K562 (cell line): ENCODE results near the gene CD164. TPM values are rescaled to one million over a fixed set of nuclear protein-coding genes. Genes with fewer than 3 reads are reported as not detected.

Experiments used
- BACH1 ChIP-seq: fragments of 200-800 bp; sonication (Bioruptor generic); IDR thresholded peaks from 2 replicates; pipeline ENCODE4 v1.6.1; 2016; ENCODE audit warnings: missing genetic modification characterization, missing compliant biosample characterization
- BCOR ChIP-seq: fragments of 450-650 bp; IDR thresholded peaks from 2 replicates; pipeline ENCODE4 v1.6.1; 2016
- CREM ChIP-seq: IDR thresholded peaks from 2 replicates; pipeline ENCODE4 v1.6.1; 2014; ENCODE audit warnings: antibody characterized with exemption, low read depth
- CXXC5 ChIP-seq: fragments of 250-450 bp; sonication (Bioruptor Pico); IDR thresholded peaks from 2 replicates; pipeline ENCODE4 v1.8.0; 2022; ENCODE audit warnings: inconsistent platforms, mild to moderate bottlenecking, moderate library complexity
- EHMT2 ChIP-seq: fragments of 450-650 bp; IDR thresholded peaks from 2 replicates; pipeline ENCODE4 v1.6.1; 2018; ENCODE audit warnings: antibody characterized with exemption
- FOXK2 ChIP-seq, 2 experiments: fragments of 450-650 bp; IDR thresholded peaks in 1 of 2; conservative IDR thresholded peaks in 1 of 2; 2 replicates each; pipeline ENCODE4 v1.6.1; 2016; ENCODE audit warnings: low read depth in 2 of 2, mild to moderate bottlenecking in 1 of 2
- GABPB2 ChIP-seq: fragments of 250-450 bp; sonication (Bioruptor Pico); conservative IDR thresholded peaks from 2 replicates; pipeline ENCODE4 v1.5.1; 2021; ENCODE audit warnings: mild to moderate bottlenecking
- GTF2A2 ChIP-seq: IDR thresholded peaks from 2 replicates; pipeline ENCODE4 v1.6.1; 2016; ENCODE audit warnings: mild to moderate bottlenecking, missing genetic modification characterization, missing compliant biosample characterization
- GTF2F1 ChIP-seq: IDR thresholded peaks from 2 replicates; pipeline ENCODE4 v1.6.1; 2011; ENCODE audit warnings: low read depth, low read length, improper control_type of control experiment
- HIVEP1 ChIP-seq: fragments of 250-450 bp; sonication (Bioruptor Pico); IDR thresholded peaks from 2 replicates; pipeline ENCODE4 v1.4.0; 2020; ENCODE audit warnings: mild to moderate bottlenecking
- MCM7 ChIP-seq, 2 experiments: fragments of 450-650 bp; IDR thresholded peaks; 2 replicates each; pipeline ENCODE4 v1.6.1; 2016 to 2018
- NCOA4 ChIP-seq: fragments of 450-650 bp; IDR thresholded peaks from 2 replicates; pipeline ENCODE4 v1.6.1; 2018; ENCODE audit warnings: mild to moderate bottlenecking; ENCODE audit not compliant: partially characterized antibody
- PHF20 ChIP-seq: fragments of 450-650 bp; IDR thresholded peaks from 2 replicates; pipeline ENCODE4 v1.6.1; 2018; ENCODE audit not compliant: partially characterized antibody
- RCOR1 ChIP-seq, 2 experiments: IDR thresholded peaks; 2 replicates each; pipeline ENCODE4 v1.6.1; 2012; ENCODE audit warnings: low read depth in 2 of 2, low read length in 2 of 2, borderline replicate concordance in 1 of 2, improper control_type of control experiment in 1 of 2
- SMAD3 ChIP-seq: fragments of 450-650 bp; formaldehyde crosslinking; conservative IDR thresholded peaks from 2 replicates; pipeline ENCODE4 v1.4.0; 2020; ENCODE audit warnings: mild to moderate bottlenecking
- TAL1 ChIP-seq: fragments of 450-650 bp; IDR thresholded peaks from 2 replicates; pipeline ENCODE4 v1.6.1; 2016; ENCODE audit warnings: mild to moderate bottlenecking
- THRA ChIP-seq: fragments of 450-650 bp; IDR thresholded peaks from 2 replicates; pipeline ENCODE4 v1.6.1; 2017; ENCODE audit warnings: mild to moderate bottlenecking, moderate library complexity
- U2AF2 ChIP-seq: fragments of 200-400 bp; formaldehyde crosslinking; optimal IDR thresholded peaks from 2 replicates; pipeline ENCODE3; 2017; ENCODE audit warnings: low read depth, mild to moderate bottlenecking, low read length
- WHSC1 ChIP-seq: IDR thresholded peaks from one replicate; pipeline ENCODE4 v1.6.1; 2012; ENCODE audit warnings: low read length, control low read depth, inconsistent platforms
- ZC3H8 ChIP-seq: fragments of 450-650 bp; IDR thresholded peaks from 2 replicates; pipeline ENCODE4 v1.6.1; 2017
- ZNF445 ChIP-seq: fragments of 250-450 bp; sonication (Bioruptor Pico); IDR thresholded peaks from 2 replicates; pipeline ENCODE4 v1.4.0; 2020; ENCODE audit warnings: low read depth, mild to moderate bottlenecking, moderate library complexity
- polyA plus RNA-seq, 8 experiments: library from polyadenylated mRNA; depleted of rRNA in 4 of 8; stranded (reverse) in 5 of 8; unstranded in 3 of 8; fragments of >200 nt; fragmentation: Nextera tagmentation in 2 of 8; fragmentation: Illumina TruSeq in 1 of 8; extraction: Ambion mirVana in 2 of 8; extraction: Trizol in 1 of 8; gene quantifications; 2 replicates each; pipeline versions ENCODE4 v1.2.1 to v1.2.3, GENCODE V29; 2011 to 2014; ENCODE audit warnings: inconsistent platforms in 1 of 8, missing spikeins in 1 of 8
- total RNA-seq, 7 experiments: library from RNA; depleted of rRNA in 6 of 7; stranded (reverse); fragments of >200 nt in 6 of 7; fragmentation: Illumina TruSeq in 2 of 7; extraction: Trizol in 2 of 7; gene quantifications; 2 replicates each; pipeline versions ENCODE4 v1.2.1 to v1.2.3, GENCODE V29; 2011 to 2021; ENCODE audit warnings: low replicate concordance in 1 of 7
- TF ChIP-seq, protein P1 (sequence below): fragments of 450-650 bp; IDR thresholded peaks from one replicate; pipeline ENCODE4 v1.6.1; 2018; ENCODE audit warnings: mild to moderate bottlenecking, moderate library complexity; ENCODE audit not compliant: partially characterized antibody
- TF ChIP-seq, protein P2 (sequence below), 3 experiments: fragments of 200-800 bp in 1 of 3; fragments of 250-450 bp in 1 of 3; fragments of 450-650 bp in 1 of 3; sonication (Bioruptor Pico) in 1 of 3; sonication (Bioruptor generic) in 1 of 3; formaldehyde crosslinking in 1 of 3; IDR thresholded peaks; 2 replicates each; pipeline versions ENCODE4 v1.6.1 to v1.8.0; 2016 to 2022; ENCODE audit warnings: mild to moderate bottlenecking in 2 of 3, missing genetic modification characterization in 2 of 3, missing compliant biosample characterization in 1 of 3, moderate library complexity in 1 of 3
- TF ChIP-seq, protein P3 (sequence below): fragments of 250-450 bp; sonication (Bioruptor Pico); IDR thresholded peaks from 2 replicates; pipeline ENCODE4 v1.5.0; 2021

CD164 gene
- total and polyA plus RNA-seq, 9 of the 15 experiments (the other 6 are each of a cell fraction or from before 2014, with no cell fraction given), result 79.5 to 317 (median 165) TPM

DNA sequence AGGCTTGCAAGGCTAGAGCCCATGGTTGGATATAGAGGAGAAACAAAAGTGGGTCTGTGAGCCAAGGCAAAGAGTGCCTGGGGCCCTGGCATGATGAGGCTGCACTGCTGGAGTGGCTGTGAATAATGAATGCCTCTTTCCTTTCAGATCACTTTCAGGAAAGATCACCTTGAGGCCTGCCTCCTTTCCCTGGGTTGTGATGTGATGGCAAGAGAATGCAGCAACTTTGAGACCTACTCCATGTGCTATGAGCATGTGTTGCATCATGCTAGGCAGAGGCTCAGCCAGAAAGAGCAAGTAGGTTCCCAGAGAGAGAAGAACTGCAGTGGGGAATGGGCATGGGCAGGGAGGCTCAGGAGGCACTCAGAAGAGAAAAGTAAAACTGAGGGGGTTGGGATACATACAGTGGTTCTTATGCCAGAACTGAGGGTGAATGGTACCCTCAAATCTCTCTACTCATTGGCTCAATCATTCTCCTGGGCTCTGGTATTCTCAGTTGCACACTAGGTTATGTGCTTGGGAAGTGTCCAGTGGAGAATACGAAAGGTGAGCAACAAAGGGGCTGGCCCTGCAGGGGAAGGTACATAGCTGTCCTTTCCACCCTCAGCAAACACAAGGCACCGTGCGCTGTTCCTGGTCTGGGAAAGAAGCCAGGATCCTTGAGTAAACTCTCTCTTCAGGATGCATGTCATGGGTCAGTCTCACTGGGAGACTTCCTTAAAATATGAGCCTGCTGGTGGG lies 45.9 kb downstream of the CD164 start (continued):
- TF ChIP-seq THRA (no peak), GTF2A2 (tag) (no peak), CXXC5 (CRISPR knock-in tag) (peak; percentile 77), EHMT2 (no peak), SMAD3 (CRISPR knock-in tag) (0 out of 2 replicates have a peak, but pooled peaks have one; percentile 18), MCM7 (IDR thresholded peaks at IDR 0.05) (no peak), ZC3H8 (no peak), RCOR1 (IDR thresholded peaks at IDR 0.05; ENCODE audit: borderline replicate concordance in 1 of 2, low read depth in 2 of 2, low read length in 2 of 2) (0 out of 4 replicates have a peak, but pooled peaks of 1 of the 2 experiments have one; percentile 12), GTF2F1 (no peak), PHF20 (no peak), BCOR (no peak; the same call in 1 of the 2 replicates), FOXK2 (conservative IDR thresholded peaks at IDR 0.05 in 1 of 2, IDR thresholded peaks at IDR 0.05 in 1 of 2; ENCODE audit: low read depth in 2 of 2) (no peak), WHSC1 (no peak), HIVEP1 (CRISPR knock-in tag) (0 out of 2 replicates have a peak, but pooled peaks have one; percentile 13), GABPB2 (CRISPR knock-in tag) (no peak), ZNF445 (no peak), TAL1 (no peak), CREM (no peak), U2AF2 (no peak), NCOA4 (no peak), BACH1 (peak; percentile 47; the same call in 1 of the 2 replicates)
- TF ChIP-seq, protein P1, sequence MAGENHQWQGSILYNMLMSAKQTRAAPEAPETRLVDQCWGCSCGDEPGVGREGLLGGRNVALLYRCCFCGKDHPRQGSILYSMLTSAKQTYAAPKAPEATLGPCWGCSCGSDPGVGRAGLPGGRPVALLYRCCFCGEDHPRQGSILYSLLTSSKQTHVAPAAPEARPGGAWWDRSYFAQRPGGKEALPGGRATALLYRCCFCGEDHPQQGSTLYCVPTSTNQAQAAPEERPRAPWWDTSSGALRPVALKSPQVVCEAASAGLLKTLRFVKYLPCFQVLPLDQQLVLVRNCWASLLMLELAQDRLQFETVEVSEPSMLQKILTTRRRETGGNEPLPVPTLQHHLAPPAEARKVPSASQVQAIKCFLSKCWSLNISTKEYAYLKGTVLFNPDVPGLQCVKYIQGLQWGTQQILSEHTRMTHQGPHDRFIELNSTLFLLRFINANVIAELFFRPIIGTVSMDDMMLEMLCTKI, result no peak
- TF ChIP-seq, protein P2, sequence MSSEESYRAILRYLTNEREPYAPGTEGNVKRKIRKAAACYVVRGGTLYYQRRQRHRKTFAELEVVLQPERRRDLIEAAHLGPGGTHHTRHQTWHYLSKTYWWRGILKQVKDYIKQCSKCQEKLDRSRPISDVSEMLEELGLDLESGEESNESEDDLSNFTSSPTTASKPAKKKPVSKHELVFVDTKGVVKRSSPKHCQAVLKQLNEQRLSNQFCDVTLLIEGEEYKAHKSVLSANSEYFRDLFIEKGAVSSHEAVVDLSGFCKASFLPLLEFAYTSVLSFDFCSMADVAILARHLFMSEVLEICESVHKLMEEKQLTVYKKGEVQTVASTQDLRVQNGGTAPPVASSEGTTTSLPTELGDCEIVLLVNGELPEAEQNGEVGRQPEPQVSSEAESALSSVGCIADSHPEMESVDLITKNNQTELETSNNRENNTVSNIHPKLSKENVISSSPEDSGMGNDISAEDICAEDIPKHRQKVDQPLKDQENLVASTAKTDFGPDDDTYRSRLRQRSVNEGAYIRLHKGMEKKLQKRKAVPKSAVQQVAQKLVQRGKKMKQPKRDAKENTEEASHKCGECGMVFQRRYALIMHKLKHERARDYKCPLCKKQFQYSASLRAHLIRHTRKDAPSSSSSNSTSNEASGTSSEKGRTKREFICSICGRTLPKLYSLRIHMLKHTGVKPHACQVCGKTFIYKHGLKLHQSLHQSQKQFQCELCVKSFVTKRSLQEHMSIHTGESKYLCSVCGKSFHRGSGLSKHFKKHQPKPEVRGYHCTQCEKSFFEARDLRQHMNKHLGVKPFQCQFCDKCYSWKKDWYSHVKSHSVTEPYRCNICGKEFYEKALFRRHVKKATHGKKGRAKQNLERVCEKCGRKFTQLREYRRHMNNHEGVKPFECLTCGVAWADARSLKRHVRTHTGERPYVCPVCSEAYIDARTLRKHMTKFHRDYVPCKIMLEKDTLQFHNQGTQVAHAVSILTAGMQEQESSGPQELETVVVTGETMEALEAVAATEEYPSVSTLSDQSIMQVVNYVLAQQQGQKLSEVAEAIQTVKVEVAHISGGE (CRISPR knock-in tag; IDR thresholded peaks at IDR 0.05), result no peak
- TF ChIP-seq, protein P3, sequence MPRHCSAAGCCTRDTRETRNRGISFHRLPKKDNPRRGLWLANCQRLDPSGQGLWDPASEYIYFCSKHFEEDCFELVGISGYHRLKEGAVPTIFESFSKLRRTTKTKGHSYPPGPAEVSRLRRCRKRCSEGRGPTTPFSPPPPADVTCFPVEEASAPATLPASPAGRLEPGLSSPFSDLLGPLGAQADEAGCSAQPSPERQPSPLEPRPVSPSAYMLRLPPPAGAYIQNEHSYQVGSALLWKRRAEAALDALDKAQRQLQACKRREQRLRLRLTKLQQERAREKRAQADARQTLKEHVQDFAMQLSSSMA (CRISPR knock-in tag), result no peak
